Prostate gland (tissue), 2 donors: ENCODE data around the gene TWSG1. TPM values are rescaled to one million over a fixed set of nuclear protein-coding genes. Genes with fewer than 3 reads are reported as not detected.

Experiments used
- DNase-seq: peaks from one replicate; pipeline ENCODE4 v3.0.0-alpha.2; 2019; ENCODE audit warnings: low spot score
- H3K27ac ChIP-seq, 2 donors: fragments of 200-600 bp; sonication (generic); 2 replicates each; pipeline ENCODE4 v1.5.1; 2017 to 2019
- H3K27me3 ChIP-seq: fragments of 200-600 bp; sonication (generic); replicated peaks from 2 replicates; pipeline ENCODE4 v1.5.1; 2019; ENCODE audit not compliant: insufficient read depth
- H3K36me3 ChIP-seq, 2 donors: fragments of 200-600 bp; sonication (generic); 1 replicate in 1 of 2; 2 replicates in 1 of 2; pipeline versions ENCODE4 v1.5.1 to v1.8.1; 2017 to 2019
- H3K4me1 ChIP-seq: fragments of 200-600 bp; sonication (generic); replicated peaks from 2 replicates; pipeline ENCODE4 v1.5.1; 2019
- H3K4me3 ChIP-seq, 2 donors: fragments of 200-600 bp; sonication (generic); 2 replicates each; pipeline ENCODE4 v1.5.1; 2017 to 2019
- H3K9me3 ChIP-seq: fragments of 200-600 bp; sonication (generic); 2 replicates; pipeline ENCODE4 v1.5.1; 2017
- CTCF ChIP-seq, 4 experiments: fragments of 200-600 bp in 2 of 4; fragments of 450-650 bp in 2 of 4; sonication (generic) in 2 of 4; IDR thresholded peaks; 1 replicate in 3 of 4; 2 replicates in 1 of 4; pipeline ENCODE4 v1.5.1; 2016 to 2019; ENCODE audit warnings: antibody characterized with exemption in 4 of 4, mild to moderate bottlenecking in 2 of 4, moderate library complexity in 2 of 4
- POLR2A ChIP-seq: fragments of 450-650 bp; IDR thresholded peaks from one replicate; pipeline ENCODE4 v1.6.1; 2016; ENCODE audit warnings: antibody characterized with exemption, mild to moderate bottlenecking
- POLR2AphosphoS5 ChIP-seq: sonication (generic); formaldehyde crosslinking; IDR thresholded peaks from one replicate; pipeline ENCODE4 v1.6.1; 2017; ENCODE audit warnings: antibody characterized with exemption
- WGBS: methylation state at CpG from one replicate; pipeline ENCODE4 v1.1.5; 2018; 5-methylcytosine and 5-hydroxymethylcytosine counted together
- intact Hi-C: fragments of 100-400 bp; cut with DNase I; formaldehyde crosslinking; loops from one replicate; pipeline ENCODE4 v1.14.2; 2022
- total RNA-seq, 2 donors: library from RNA; depleted of rRNA; stranded (reverse); fragments of >200 nt; gene quantifications; one replicate each; pipeline ENCODE4 v1.1.0, GENCODE V29; 2016

The TWSG1 gene
- 10 to 100 TPM; 32.2 to 46.0 TPM for total RNA-seq

- peak; percentile 92 for DNase-seq
- peaks cover 6% of the 10 kb centered on the region for H3K4me1 ChIP-seq
- H3K9me3 ChIP-seq: no peaks in the 10 kb centered on the region
- H3K4me3 ChIP-seq: peak within 1 kb of the TSS; percentile 84 to 88
- WGBS: 0% methylated on average over 46 of the region's 67 CpGs
- H3K36me3 ChIP-seq: no peaks in the 10 kb centered on the region
- intact Hi-C loops: loop anchor here (5.0 to 10.0 kb wide), 3 partner anchors 200 to 580 kb away; partner anchors contain the start of genes ANKRD12 and VAPA
- no peaks in the 10 kb centered on the region for H3K27me3 ChIP-seq
- TF ChIP-seq CTCF (IDR thresholded peaks at IDR 0.05) (peak; percentile 29 to 46 (median 32)), POLR2AphosphoS5 (peak; percentile 58), POLR2A (peak; percentile 75)
- H3K27ac ChIP-seq: peak within 1 kb of the TSS; percentile 89 to 94
These were observed at the start of gene TWSG1 for GRCh38 chr18:9334329-9334972. TWSG1 (plus strand) TSS chr18:9334773; CDS start chr18:9337230, 2,457 bp downstream.

- no peaks in the 10 kb centered on the region for H3K4me1 ChIP-seq
- H3K36me3 ChIP-seq: no peaks in the 10 kb centered on the region
- intact Hi-C loops: no loop called here
- H3K4me3 ChIP-seq: no peak overlapping the region
- H3K9me3 ChIP-seq: no peaks in the 10 kb centered on the region
- WGBS: 65% methylated on average over 2 of the region's 2 CpGs
- no peak overlapping the region for H3K27ac ChIP-seq
- no peak for TF ChIP-seq CTCF (IDR thresholded peaks at IDR 0.05)
- TF ChIP-seq POLR2A: no peak
- TF ChIP-seq POLR2AphosphoS5: no peak
- no peak for DNase-seq
- H3K27me3 ChIP-seq: no peaks in the 10 kb centered on the region
These were observed 49.0 kb upstream of the TWSG1 start for GRCh38 chr18:9285604-9286003.

- TF ChIP-seq POLR2AphosphoS5 (no peak), POLR2A (no peak), CTCF (IDR thresholded peaks at IDR 0.05) (no peak)
- H3K27me3 ChIP-seq: no peaks in the 10 kb centered on the region
- H3K27ac ChIP-seq: no peak overlapping the region
- H3K4me1 ChIP-seq: no peaks in the 10 kb centered on the region
- intact Hi-C loops: no loop called here
- no peaks in the 10 kb centered on the region for H3K9me3 ChIP-seq
- 84% methylated on average over 7 of the region's 7 CpGs for WGBS
- H3K4me3 ChIP-seq: no peak overlapping the region
- DNase-seq: no peak
- H3K36me3 ChIP-seq: no peaks in the 10 kb centered on the region
These were observed 47.5 kb upstream of the TWSG1 start for GRCh38 chr18:9287036-9287435.

- no peaks in the 10 kb centered on the region for H3K4me1 ChIP-seq
- DNase-seq: no peak
- H3K36me3 ChIP-seq: no peaks in the 10 kb centered on the region
- TF ChIP-seq POLR2AphosphoS5 (no peak), CTCF (IDR thresholded peaks at IDR 0.05) (no peak), POLR2A (no peak)
- H3K4me3 ChIP-seq: no peak overlapping the region
- H3K27ac ChIP-seq: no peak overlapping the region
- no peaks in the 10 kb centered on the region for H3K27me3 ChIP-seq
- intact Hi-C loops: no loop called here
- no peaks in the 10 kb centered on the region for H3K9me3 ChIP-seq
These were observed 44.9 kb upstream of the TWSG1 start for GRCh38 chr18:9289698-9290097.

- H3K4me1 ChIP-seq: no peaks in the 10 kb centered on the region
- DNase-seq: no peak
- H3K27me3 ChIP-seq: no peaks in the 10 kb centered on the region
- intact Hi-C loops: no loop called here
- TF ChIP-seq CTCF (IDR thresholded peaks at IDR 0.05) (no peak), POLR2AphosphoS5 (no peak), POLR2A (no peak)
- H3K4me3 ChIP-seq: no peak overlapping the region
- no peaks in the 10 kb centered on the region for H3K36me3 ChIP-seq
- no peaks in the 10 kb centered on the region for H3K9me3 ChIP-seq
- no peak overlapping the region for H3K27ac ChIP-seq
These were observed 44.4 kb upstream of the TWSG1 start for GRCh38 chr18:9290156-9290555.
